Liver (tissue), 9 donors: ENCODE measurements around the gene LSM2. TPM values are rescaled to one million over a fixed set of nuclear protein-coding genes. Genes with fewer than 3 reads are reported as not detected.
A peak's percentile ranks its signal among the peaks of the same experiment; 100 is the strongest.
"Not testable (repeated sequence)": the region's sequence is repeated elsewhere in the genome, so short reads cannot be mapped to it uniquely, and the experiment has no call there.

ENCODE experiments used
- DNase-seq: peaks from one replicate; pipeline ENCODE4 v3.0.0-alpha.2; 2017; ENCODE audit warnings: low spot score
- H3K27ac ChIP-seq, 2 donors: one replicate each; pipeline ENCODE4 v1.7.0; 2013; ENCODE audit warnings: inconsistent platforms in 2 of 2, low read length in 2 of 2, control low read depth in 1 of 2, low read depth in 1 of 2, mild to moderate bottlenecking in 1 of 2
- H3K27me3 ChIP-seq, 4 donors: one replicate each; pipeline versions ENCODE4 v1.6.1 to v1.7.0; 2013; ENCODE audit warnings: low read length in 3 of 4, inconsistent platforms in 1 of 4, mild to moderate bottlenecking in 1 of 4, moderate library complexity in 1 of 4; ENCODE audit not compliant: control insufficient read depth in 4 of 4, insufficient read depth in 4 of 4
- H3K36me3 ChIP-seq, 4 donors: one replicate each; pipeline versions ENCODE4 v1.6.1 to v1.7.0; 2013; ENCODE audit warnings: low read length in 3 of 4, mild to moderate bottlenecking in 3 of 4, low read depth in 1 of 4, moderate library complexity in 1 of 4; ENCODE audit not compliant: control insufficient read depth in 4 of 4, insufficient read depth in 3 of 4
- H3K4me1 ChIP-seq, 4 donors: one replicate each; pipeline versions ENCODE4 v1.6.1 to v1.7.0; 2013; ENCODE audit warnings: low read length in 3 of 4, mild to moderate bottlenecking in 3 of 4, moderate library complexity in 1 of 4; ENCODE audit not compliant: control insufficient read depth in 4 of 4, insufficient read depth in 4 of 4
- H3K4me3 ChIP-seq, 3 donors: one replicate each; pipeline versions ENCODE4 v1.6.1 to v1.7.0; 2013; ENCODE audit warnings: low read length in 3 of 3, control low read depth in 1 of 3, low read depth in 1 of 3, mild to moderate bottlenecking in 1 of 3
- H3K9ac ChIP-seq, 2 donors: one replicate each; pipeline ENCODE4 v1.7.0; 2013; ENCODE audit warnings: low read length in 2 of 2, mild to moderate bottlenecking in 2 of 2, moderate library complexity in 2 of 2, control low read depth in 1 of 2, low read depth in 1 of 2
- H3K9me3 ChIP-seq, 4 donors: one replicate each; pipeline versions ENCODE4 v1.6.1 to v1.7.0; 2013; ENCODE audit warnings: low read length in 3 of 4; ENCODE audit not compliant: control insufficient read depth in 4 of 4
- CTCF ChIP-seq: fragments of 150-350 bp; IDR thresholded peaks from 2 replicates; pipeline ENCODE4 v1.5.1; 2017; ENCODE audit warnings: improper control_type of control experiment, low read depth, low read length; ENCODE audit not compliant: missing input control
- EGR1 ChIP-seq, 2 donors: IDR thresholded peaks; 2 replicates each; pipeline ENCODE4 v1.6.1; 2016 to 2018; ENCODE audit warnings: antibody characterized with exemption in 2 of 2, low read depth in 2 of 2
- FOXA1 ChIP-seq: IDR thresholded peaks from 2 replicates; pipeline ENCODE4 v1.6.1; 2016; ENCODE audit warnings: antibody characterized with exemption
- FOXA2 ChIP-seq: IDR thresholded peaks from 2 replicates; pipeline ENCODE4 v1.6.1; 2016; ENCODE audit warnings: antibody characterized with exemption
- GABPA ChIP-seq, 2 donors: IDR thresholded peaks in 1 of 2; conservative IDR thresholded peaks in 1 of 2; 2 replicates each; pipeline ENCODE4 v1.6.1; 2016; ENCODE audit warnings: antibody characterized with exemption in 2 of 2, mild to moderate bottlenecking in 1 of 2, moderate library complexity in 1 of 2
- HNF4A ChIP-seq, 2 donors: conservative IDR thresholded peaks; 2 replicates each; pipeline ENCODE4 v1.6.1; 2016; ENCODE audit warnings: antibody characterized with exemption in 2 of 2, mild to moderate bottlenecking in 2 of 2
- HNF4G ChIP-seq: IDR thresholded peaks from 2 replicates; pipeline ENCODE4 v1.6.1; 2016; ENCODE audit warnings: antibody characterized with exemption
- JUND ChIP-seq, 2 donors: IDR thresholded peaks; 2 replicates each; pipeline ENCODE4 v1.6.1; 2016; ENCODE audit warnings: antibody characterized with exemption in 2 of 2
- NR2F2 ChIP-seq: IDR thresholded peaks from 2 replicates; pipeline ENCODE4 v1.6.1; 2016; ENCODE audit warnings: antibody characterized with exemption
- RAD21 ChIP-seq, 2 donors: IDR thresholded peaks; 2 replicates each; pipeline ENCODE4 v1.6.1; 2016; ENCODE audit warnings: antibody characterized with exemption in 2 of 2, mild to moderate bottlenecking in 2 of 2
- RXRA ChIP-seq, 2 donors: IDR thresholded peaks; 2 replicates each; pipeline ENCODE4 v1.6.1; 2017 to 2018; ENCODE audit warnings: antibody characterized with exemption in 2 of 2, mild to moderate bottlenecking in 1 of 2
- SP1 ChIP-seq: IDR thresholded peaks from 2 replicates; pipeline ENCODE4 v1.6.1; 2018; ENCODE audit warnings: antibody characterized with exemption, mild to moderate bottlenecking
- TAF1 ChIP-seq: conservative IDR thresholded peaks from 2 replicates; pipeline ENCODE4 v1.6.1; 2016; ENCODE audit warnings: antibody characterized with exemption, mild to moderate bottlenecking
- YY1 ChIP-seq: IDR thresholded peaks from 2 replicates; pipeline ENCODE4 v1.6.1; 2016; ENCODE audit warnings: antibody characterized with exemption, mild to moderate bottlenecking
- WGBS: extraction: QIAGEN DNeasy Blood & Tissue Kit; methylation state at CpG from one replicate; pipeline ENCODE4 v1.1.7; 2013; 5-methylcytosine and 5-hydroxymethylcytosine counted together
- polyA plus RNA-seq, 2 donors: library from polyadenylated mRNA; stranded (reverse) in 1 of 2; unstranded in 1 of 2; fragments of 200-250 nt in 1 of 2; fragments of >200 nt in 1 of 2; fragmentation: Nextera tagmentation in 1 of 2; extraction: Ambion mirVana in 1 of 2; gene quantifications; one replicate each; pipeline versions ENCODE4 v1.2.1 to v1.2.3, GENCODE V29; 2013 to 2015
- total RNA-seq, 2 donors: library from RNA; depleted of rRNA; stranded (reverse); fragments of >200 nt; gene quantifications; one replicate each; pipeline ENCODE4 v1.2.3, GENCODE V29; 2014
- TF ChIP-seq, protein P1 (sequence below): IDR thresholded peaks from 2 replicates; pipeline ENCODE4 v1.6.1; 2016; ENCODE audit warnings: antibody characterized with exemption, mild to moderate bottlenecking
- TF ChIP-seq, protein P2 (sequence below): IDR thresholded peaks from 2 replicates; pipeline ENCODE4 v1.6.1; 2016; ENCODE audit warnings: antibody characterized with exemption
- TF ChIP-seq, protein P3 (sequence below): IDR thresholded peaks from 2 replicates; pipeline ENCODE4 v1.6.1; 2016; ENCODE audit warnings: antibody characterized with exemption
- TF ChIP-seq, protein P4 (sequence below): IDR thresholded peaks from 2 replicates; pipeline ENCODE4 v1.6.1; 2016; ENCODE audit warnings: antibody characterized with exemption
- donor health status: healthy.
- donor health status: healthy.
- donor health status: healthy.
- donor health status: healthy.
- donor health status: healthy.

LSM2 gene
- total RNA-seq (10 to 100 TPM in 1 of 2 donors, 1 to 10 TPM in 1; 7.3 to 18.7 TPM), polyA plus RNA-seq (10 to 100 TPM; 14.5 to 16.4 TPM)

- Histone ChIP-seq H3K4me3 (peak within 1 kb of the TSS; percentile 21 to 80 (median 73)), H3K4me1 (peaks cover 4 to 15% (median 9%) of the 10 kb centered on the region in 4 donors), H3K27ac (peak within 1 kb of the TSS; percentile 91 to 97), H3K9ac (peak within 1 kb of the TSS; percentile 85 to 94), H3K9me3 (no peaks in the 10 kb centered on the region), H3K36me3 (no peaks in the 10 kb centered on the region), H3K27me3 (no peaks in the 10 kb centered on the region)
- under 1% methylated on average over 51 of the region's 51 CpGs for WGBS
- peak; percentile 50 to 83 for TF ChIP-seq GABPA (IDR thresholded peaks at IDR 0.05 in 1 of 2, conservative IDR thresholded peaks at IDR 0.05 in 1 of 2)
- TF ChIP-seq, protein P1, sequence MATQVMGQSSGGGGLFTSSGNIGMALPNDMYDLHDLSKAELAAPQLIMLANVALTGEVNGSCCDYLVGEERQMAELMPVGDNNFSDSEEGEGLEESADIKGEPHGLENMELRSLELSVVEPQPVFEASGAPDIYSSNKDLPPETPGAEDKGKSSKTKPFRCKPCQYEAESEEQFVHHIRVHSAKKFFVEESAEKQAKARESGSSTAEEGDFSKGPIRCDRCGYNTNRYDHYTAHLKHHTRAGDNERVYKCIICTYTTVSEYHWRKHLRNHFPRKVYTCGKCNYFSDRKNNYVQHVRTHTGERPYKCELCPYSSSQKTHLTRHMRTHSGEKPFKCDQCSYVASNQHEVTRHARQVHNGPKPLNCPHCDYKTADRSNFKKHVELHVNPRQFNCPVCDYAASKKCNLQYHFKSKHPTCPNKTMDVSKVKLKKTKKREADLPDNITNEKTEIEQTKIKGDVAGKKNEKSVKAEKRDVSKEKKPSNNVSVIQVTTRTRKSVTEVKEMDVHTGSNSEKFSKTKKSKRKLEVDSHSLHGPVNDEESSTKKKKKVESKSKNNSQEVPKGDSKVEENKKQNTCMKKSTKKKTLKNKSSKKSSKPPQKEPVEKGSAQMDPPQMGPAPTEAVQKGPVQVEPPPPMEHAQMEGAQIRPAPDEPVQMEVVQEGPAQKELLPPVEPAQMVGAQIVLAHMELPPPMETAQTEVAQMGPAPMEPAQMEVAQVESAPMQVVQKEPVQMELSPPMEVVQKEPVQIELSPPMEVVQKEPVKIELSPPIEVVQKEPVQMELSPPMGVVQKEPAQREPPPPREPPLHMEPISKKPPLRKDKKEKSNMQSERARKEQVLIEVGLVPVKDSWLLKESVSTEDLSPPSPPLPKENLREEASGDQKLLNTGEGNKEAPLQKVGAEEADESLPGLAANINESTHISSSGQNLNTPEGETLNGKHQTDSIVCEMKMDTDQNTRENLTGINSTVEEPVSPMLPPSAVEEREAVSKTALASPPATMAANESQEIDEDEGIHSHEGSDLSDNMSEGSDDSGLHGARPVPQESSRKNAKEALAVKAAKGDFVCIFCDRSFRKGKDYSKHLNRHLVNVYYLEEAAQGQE, result peak; percentile 58
- no peak for TF ChIP-seq NR2F2
- TF ChIP-seq, protein P2, sequence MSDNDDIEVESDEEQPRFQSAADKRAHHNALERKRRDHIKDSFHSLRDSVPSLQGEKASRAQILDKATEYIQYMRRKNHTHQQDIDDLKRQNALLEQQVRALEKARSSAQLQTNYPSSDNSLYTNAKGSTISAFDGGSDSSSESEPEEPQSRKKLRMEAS, result no peak
- TF ChIP-seq RAD21 (IDR thresholded peaks at IDR 0.05), result peak; percentile 41 to 58
- TF ChIP-seq FOXA2, result no peak
- TF ChIP-seq JUND (IDR thresholded peaks at IDR 0.05), result no peak
- TF ChIP-seq, protein P3, sequence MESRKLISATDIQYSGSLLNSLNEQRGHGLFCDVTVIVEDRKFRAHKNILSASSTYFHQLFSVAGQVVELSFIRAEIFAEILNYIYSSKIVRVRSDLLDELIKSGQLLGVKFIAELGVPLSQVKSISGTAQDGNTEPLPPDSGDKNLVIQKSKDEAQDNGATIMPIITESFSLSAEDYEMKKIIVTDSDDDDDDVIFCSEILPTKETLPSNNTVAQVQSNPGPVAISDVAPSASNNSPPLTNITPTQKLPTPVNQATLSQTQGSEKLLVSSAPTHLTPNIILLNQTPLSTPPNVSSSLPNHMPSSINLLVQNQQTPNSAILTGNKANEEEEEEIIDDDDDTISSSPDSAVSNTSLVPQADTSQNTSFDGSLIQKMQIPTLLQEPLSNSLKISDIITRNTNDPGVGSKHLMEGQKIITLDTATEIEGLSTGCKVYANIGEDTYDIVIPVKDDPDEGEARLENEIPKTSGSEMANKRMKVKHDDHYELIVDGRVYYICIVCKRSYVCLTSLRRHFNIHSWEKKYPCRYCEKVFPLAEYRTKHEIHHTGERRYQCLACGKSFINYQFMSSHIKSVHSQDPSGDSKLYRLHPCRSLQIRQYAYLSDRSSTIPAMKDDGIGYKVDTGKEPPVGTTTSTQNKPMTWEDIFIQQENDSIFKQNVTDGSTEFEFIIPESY, result no peak
- TF ChIP-seq YY1, result peak; percentile 65
- TF ChIP-seq, protein P4, sequence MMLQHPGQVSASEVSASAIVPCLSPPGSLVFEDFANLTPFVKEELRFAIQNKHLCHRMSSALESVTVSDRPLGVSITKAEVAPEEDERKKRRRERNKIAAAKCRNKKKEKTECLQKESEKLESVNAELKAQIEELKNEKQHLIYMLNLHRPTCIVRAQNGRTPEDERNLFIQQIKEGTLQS, result no peak
- peak in 1 of 2 donors; percentile 32 for TF ChIP-seq EGR1 (IDR thresholded peaks at IDR 0.05; ENCODE audit: low read depth in 2 of 2)
- no peak for TF ChIP-seq TAF1
- TF ChIP-seq RXRA (IDR thresholded peaks at IDR 0.05), result peak in 1 of 2 donors; percentile 45
- peak; percentile 88 for TF ChIP-seq SP1
- TF ChIP-seq HNF4A (conservative IDR thresholded peaks at IDR 0.05), result peak; percentile 29 to 61
- TF ChIP-seq CTCF, result peak; percentile 1
- peak; percentile 43 for TF ChIP-seq FOXA1
- TF ChIP-seq HNF4G, result no peak
- DNase-seq, result peak; percentile 97
Measured at GRCh38 chr6:31806470-31807272, at the start of gene LSM2. LSM2 (minus strand) TSS chr6:31806966; CDS start chr6:31806757, 209 bp downstream.

- not testable (repeated sequence) for H3K27ac ChIP-seq, DNase-seq, H3K27me3 ChIP-seq, H3K36me3 ChIP-seq, H3K9me3 ChIP-seq, H3K4me3 ChIP-seq, H3K9ac ChIP-seq
- H3K4me1 ChIP-seq, result peaks cover 3 to 10% (median 7%) of the 10 kb centered on the region in 4 donors
- 94% methylated on average over 35 of the region's 35 CpGs for WGBS
Measured at GRCh38 chr6:31851980-31852718, 45.4 kb upstream of the LSM2 start.
